HepG2 (cell line): ENCODE measurements around the gene ZNF629. TPM values are rescaled to one million over a fixed set of nuclear protein-coding genes. Genes with fewer than 3 reads are reported as not detected.
A peak's percentile ranks its signal among the peaks of the same experiment; 100 is the strongest.

Experiments
- CEBPG ChIP-seq: IDR thresholded peaks from 2 replicates; pipeline ENCODE4 v1.6.1; 2016
- GATAD2A ChIP-seq: IDR thresholded peaks from 2 replicates; pipeline ENCODE4 v1.6.1; 2016
- GMEB1 ChIP-seq: sonication (generic); formaldehyde crosslinking; IDR thresholded peaks from 2 replicates; pipeline ENCODE4 v1.5.1; 2020; ENCODE audit warnings: missing genetic modification reagents, mild to moderate bottlenecking, borderline replicate concordance
- GRHL1 ChIP-seq: sonication (generic); formaldehyde crosslinking; conservative IDR thresholded peaks from 2 replicates; pipeline ENCODE4 v1.8.0; 2022; ENCODE audit warnings: missing genetic modification reagents
- HDAC1 ChIP-seq: sonication (generic); formaldehyde crosslinking; IDR thresholded peaks from 2 replicates; pipeline ENCODE4 v1.5.1; 2020; ENCODE audit warnings: mild to moderate bottlenecking, missing genetic modification reagents
- HOXD1 ChIP-seq: sonication (generic); formaldehyde crosslinking; IDR thresholded peaks from 2 replicates; pipeline ENCODE4 v1.5.0; 2020; ENCODE audit warnings: missing genetic modification reagents
- KDM6A ChIP-seq: IDR thresholded peaks from 2 replicates; pipeline ENCODE4 v1.6.1; 2016; ENCODE audit warnings: low read depth
- MAFF ChIP-seq: IDR thresholded peaks from 2 replicates; pipeline ENCODE4 v1.6.1; 2011; ENCODE audit warnings: low read depth, low read length, improper control_type of control experiment
- MXI1 ChIP-seq: IDR thresholded peaks from 3 replicates; pipeline ENCODE4 v1.6.1; 2012; ENCODE audit warnings: low read depth, low read length, inconsistent platforms, borderline replicate concordance
- RAD21 ChIP-seq: fragments of 450-650 bp; formaldehyde crosslinking; IDR thresholded peaks from 2 replicates; pipeline ENCODE4 v1.5.0; 2020; ENCODE audit warnings: mild to moderate bottlenecking
- RBFOX2 ChIP-seq: fragments of 200-400 bp; formaldehyde crosslinking; IDR thresholded peaks from 2 replicates; pipeline ENCODE4 v1.6.1; 2017; ENCODE audit warnings: low read depth, mild to moderate bottlenecking, low read length
- SP140L ChIP-seq: sonication (generic); formaldehyde crosslinking; IDR thresholded peaks from 2 replicates; pipeline ENCODE4 v1.4.0; 2020; ENCODE audit warnings: missing genetic modification reagents, borderline replicate concordance
- SRSF1 ChIP-seq: fragments of 200-400 bp; formaldehyde crosslinking; optimal IDR thresholded peaks from 2 replicates; pipeline ENCODE3; 2017; ENCODE audit warnings: mild to moderate bottlenecking, low read depth, low read length, moderate library complexity
- ZNF274 ChIP-seq: sonication (generic); formaldehyde crosslinking; IDR thresholded peaks from 2 replicates; pipeline ENCODE4 v1.5.1; 2020; ENCODE audit warnings: mild to moderate bottlenecking, missing genetic modification reagents
- ZNF280D ChIP-seq: sonication (generic); formaldehyde crosslinking; IDR thresholded peaks from 2 replicates; pipeline ENCODE4 v1.5.1; 2020; ENCODE audit warnings: mild to moderate bottlenecking, missing genetic modification reagents
- ZNF337 ChIP-seq: sonication (generic); formaldehyde crosslinking; IDR thresholded peaks from 2 replicates; pipeline ENCODE4 v1.5.1; 2020; ENCODE audit warnings: missing genetic modification reagents, low read depth, mild to moderate bottlenecking, borderline replicate concordance
- ZNF570 ChIP-seq: sonication (generic); formaldehyde crosslinking; IDR thresholded peaks from 2 replicates; pipeline ENCODE4 v1.4.0; 2020; ENCODE audit warnings: mild to moderate bottlenecking, missing genetic modification reagents, borderline replicate concordance
- ZNF737 ChIP-seq: sonication (generic); formaldehyde crosslinking; IDR thresholded peaks from 2 replicates; pipeline ENCODE4 v1.5.0; 2020; ENCODE audit warnings: missing genetic modification reagents, mild to moderate bottlenecking, borderline replicate concordance
- ZNF879 ChIP-seq: sonication (generic); formaldehyde crosslinking; IDR thresholded peaks from 2 replicates; pipeline ENCODE4 v1.8.1; 2023; ENCODE audit warnings: missing genetic modification reagents
- ZZZ3 ChIP-seq: sonication (generic); formaldehyde crosslinking; IDR thresholded peaks from 2 replicates; pipeline ENCODE4 v1.4.0; 2020; ENCODE audit warnings: missing genetic modification reagents, mild to moderate bottlenecking, borderline replicate concordance
- polyA plus RNA-seq, 8 experiments: library from polyadenylated mRNA; depleted of rRNA in 3 of 8; stranded (reverse) in 7 of 8; unstranded in 1 of 8; fragments of >200 nt; fragmentation: Illumina TruSeq in 4 of 8; extraction: Trizol in 4 of 8; gene quantifications; 2 replicates each; pipeline versions ENCODE4 v1.2.1 to v1.2.3, GENCODE V29; 2011 to 2016; ENCODE audit warnings: low read depth in 4 of 8, missing spikeins in 1 of 8, mixed read lengths in 1 of 8; ENCODE audit not compliant: insufficient read depth in 1 of 8
- total RNA-seq, 5 experiments: library from RNA; depleted of rRNA; stranded (reverse); fragments of >200 nt; fragmentation: Illumina TruSeq; extraction: Trizol; gene quantifications; 2 replicates each; pipeline ENCODE4 v1.2.3, GENCODE V29; 2016; ENCODE audit warnings: low read depth in 1 of 5
- TF ChIP-seq, protein P1 (sequence below): sonication (generic); formaldehyde crosslinking; IDR thresholded peaks from 2 replicates; pipeline ENCODE4 v1.4.0; 2020; ENCODE audit warnings: missing genetic modification reagents
- TF ChIP-seq, protein P2 (sequence below): sonication (generic); formaldehyde crosslinking; IDR thresholded peaks from 2 replicates; pipeline ENCODE4 v1.8.0; 2022; ENCODE audit warnings: mild to moderate bottlenecking, missing genetic modification reagents, moderate library complexity
- TF ChIP-seq, protein P3 (sequence below): sonication (generic); formaldehyde crosslinking; IDR thresholded peaks from 2 replicates; pipeline ENCODE4 v1.9.0; 2021; ENCODE audit warnings: missing genetic modification reagents, borderline replicate concordance

ZNF629 gene
- total and polyA plus RNA-seq, 2 of the 13 experiments (the other 11 are each of a cell fraction or from before 2014, with no cell fraction given) = 6.1 to 16.5 TPM

DNA sequence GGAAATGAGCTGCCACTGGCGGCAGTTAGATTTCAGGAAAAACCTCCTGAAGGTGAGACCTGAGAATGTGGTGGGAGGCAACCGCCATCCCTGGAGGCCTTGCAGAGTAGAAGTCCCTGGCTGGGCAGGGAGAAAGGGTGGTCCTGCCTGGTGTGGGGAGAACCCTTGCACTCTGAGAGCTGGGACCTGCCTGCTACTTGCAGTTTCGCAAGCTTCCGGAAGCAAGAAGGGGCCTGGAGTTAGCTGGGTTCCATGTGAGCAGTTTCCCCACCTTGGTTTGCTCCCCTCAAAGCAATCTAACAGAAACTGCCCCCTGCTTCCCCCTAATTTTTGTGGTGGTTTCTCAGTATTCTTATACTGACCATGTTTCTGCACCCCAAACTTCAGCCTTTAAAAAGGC is 6.5 kb downstream of the ZNF629 start (continued):
- TF ChIP-seq GMEB1 (CRISPR knock-in tag) (no peak), ZZZ3 (no peak), GRHL1 (CRISPR knock-in tag) (no peak), ZNF274 (no peak), KDM6A (CRISPR knock-in tag) (no peak), SRSF1 (no peak), HDAC1 (CRISPR knock-in tag) (no peak), RAD21 (CRISPR knock-in tag) (no peak), GATAD2A (no peak), ZNF337 (CRISPR knock-in tag) (no peak), HOXD1 (no peak), SP140L (CRISPR knock-in tag) (no peak), ZNF737 (CRISPR knock-in tag) (no peak), RBFOX2 (no peak), ZNF879 (CRISPR knock-in tag) (no peak), MXI1 (no peak), ZNF280D (CRISPR knock-in tag) (no peak), CEBPG (CRISPR knock-in tag) (peak; percentile 35; the same call in 1 of the 2 replicates), MAFF (no peak), ZNF570 (CRISPR knock-in tag) (no peak)
- TF ChIP-seq, protein P1, sequence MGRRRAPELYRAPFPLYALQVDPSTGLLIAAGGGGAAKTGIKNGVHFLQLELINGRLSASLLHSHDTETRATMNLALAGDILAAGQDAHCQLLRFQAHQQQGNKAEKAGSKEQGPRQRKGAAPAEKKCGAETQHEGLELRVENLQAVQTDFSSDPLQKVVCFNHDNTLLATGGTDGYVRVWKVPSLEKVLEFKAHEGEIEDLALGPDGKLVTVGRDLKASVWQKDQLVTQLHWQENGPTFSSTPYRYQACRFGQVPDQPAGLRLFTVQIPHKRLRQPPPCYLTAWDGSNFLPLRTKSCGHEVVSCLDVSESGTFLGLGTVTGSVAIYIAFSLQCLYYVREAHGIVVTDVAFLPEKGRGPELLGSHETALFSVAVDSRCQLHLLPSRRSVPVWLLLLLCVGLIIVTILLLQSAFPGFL (CRISPR knock-in tag) = no peak
- TF ChIP-seq, protein P2, sequence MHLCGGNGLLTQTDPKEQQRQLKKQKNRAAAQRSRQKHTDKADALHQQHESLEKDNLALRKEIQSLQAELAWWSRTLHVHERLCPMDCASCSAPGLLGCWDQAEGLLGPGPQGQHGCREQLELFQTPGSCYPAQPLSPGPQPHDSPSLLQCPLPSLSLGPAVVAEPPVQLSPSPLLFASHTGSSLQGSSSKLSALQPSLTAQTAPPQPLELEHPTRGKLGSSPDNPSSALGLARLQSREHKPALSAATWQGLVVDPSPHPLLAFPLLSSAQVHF (CRISPR knock-in tag) = no peak
- TF ChIP-seq, protein P3, sequence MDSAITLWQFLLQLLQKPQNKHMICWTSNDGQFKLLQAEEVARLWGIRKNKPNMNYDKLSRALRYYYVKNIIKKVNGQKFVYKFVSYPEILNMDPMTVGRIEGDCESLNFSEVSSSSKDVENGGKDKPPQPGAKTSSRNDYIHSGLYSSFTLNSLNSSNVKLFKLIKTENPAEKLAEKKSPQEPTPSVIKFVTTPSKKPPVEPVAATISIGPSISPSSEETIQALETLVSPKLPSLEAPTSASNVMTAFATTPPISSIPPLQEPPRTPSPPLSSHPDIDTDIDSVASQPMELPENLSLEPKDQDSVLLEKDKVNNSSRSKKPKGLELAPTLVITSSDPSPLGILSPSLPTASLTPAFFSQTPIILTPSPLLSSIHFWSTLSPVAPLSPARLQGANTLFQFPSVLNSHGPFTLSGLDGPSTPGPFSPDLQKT (CRISPR knock-in tag) = no peak
